WTC11 (cell line): ENCODE results near the gene ATN1.

Experiments used
- HMGXB4 ChIP-seq: sonication (generic); formaldehyde crosslinking; IDR thresholded peaks from 2 replicates; pipeline ENCODE4 v1.8.1; 2023; ENCODE audit warnings: mild to moderate bottlenecking, moderate library complexity, missing genetic modification reagents
- TF ChIP-seq, protein P1 (sequence below): fragments of 200-600 bp; IDR thresholded peaks from 2 replicates; pipeline ENCODE4 v1.8.0; 2022; ENCODE audit warnings: antibody characterized with exemption
- TF ChIP-seq, protein P2 (sequence below): sonication (generic); formaldehyde crosslinking; IDR thresholded peaks from 2 replicates; pipeline ENCODE4 v1.8.0; 2022; ENCODE audit warnings: mild to moderate bottlenecking, missing genetic modification reagents

DNA sequence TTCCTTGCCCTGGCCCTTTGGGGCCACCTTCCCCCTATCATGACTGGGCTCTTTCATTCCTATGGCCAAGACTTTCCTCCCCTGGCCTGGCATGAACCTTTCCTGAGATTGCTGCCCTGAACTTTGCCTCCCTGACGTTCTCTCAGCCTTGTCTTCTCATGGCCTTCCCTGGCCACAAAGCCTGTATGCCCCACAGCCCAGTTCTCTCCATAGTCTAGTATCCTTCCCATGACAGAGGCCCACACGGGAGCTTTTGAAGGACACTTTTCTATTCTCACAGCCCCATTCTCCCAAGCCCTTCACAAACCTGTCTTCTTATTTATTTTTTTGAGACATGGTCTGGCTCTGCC, 11.4 kb downstream of the ATN1 start:
- TF ChIP-seq, protein P1, sequence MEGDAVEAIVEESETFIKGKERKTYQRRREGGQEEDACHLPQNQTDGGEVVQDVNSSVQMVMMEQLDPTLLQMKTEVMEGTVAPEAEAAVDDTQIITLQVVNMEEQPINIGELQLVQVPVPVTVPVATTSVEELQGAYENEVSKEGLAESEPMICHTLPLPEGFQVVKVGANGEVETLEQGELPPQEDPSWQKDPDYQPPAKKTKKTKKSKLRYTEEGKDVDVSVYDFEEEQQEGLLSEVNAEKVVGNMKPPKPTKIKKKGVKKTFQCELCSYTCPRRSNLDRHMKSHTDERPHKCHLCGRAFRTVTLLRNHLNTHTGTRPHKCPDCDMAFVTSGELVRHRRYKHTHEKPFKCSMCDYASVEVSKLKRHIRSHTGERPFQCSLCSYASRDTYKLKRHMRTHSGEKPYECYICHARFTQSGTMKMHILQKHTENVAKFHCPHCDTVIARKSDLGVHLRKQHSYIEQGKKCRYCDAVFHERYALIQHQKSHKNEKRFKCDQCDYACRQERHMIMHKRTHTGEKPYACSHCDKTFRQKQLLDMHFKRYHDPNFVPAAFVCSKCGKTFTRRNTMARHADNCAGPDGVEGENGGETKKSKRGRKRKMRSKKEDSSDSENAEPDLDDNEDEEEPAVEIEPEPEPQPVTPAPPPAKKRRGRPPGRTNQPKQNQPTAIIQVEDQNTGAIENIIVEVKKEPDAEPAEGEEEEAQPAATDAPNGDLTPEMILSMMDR = no peak
- TF ChIP-seq, protein P2, sequence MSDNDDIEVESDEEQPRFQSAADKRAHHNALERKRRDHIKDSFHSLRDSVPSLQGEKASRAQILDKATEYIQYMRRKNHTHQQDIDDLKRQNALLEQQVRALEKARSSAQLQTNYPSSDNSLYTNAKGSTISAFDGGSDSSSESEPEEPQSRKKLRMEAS = no peak
- no peak for TF ChIP-seq HMGXB4 (CRISPR knock-in tag)
